Gastrocnemius medialis (tissue), 4 donors: Measurements from ENCODE around the gene MSTN.

Experiments
- CTCF ChIP-seq, 5 experiments: fragments of 450-650 bp in 3 of 5; fragments of 200-600 bp in 2 of 5; sonication (generic) in 2 of 5; IDR thresholded peaks in 4 of 5; conservative IDR thresholded peaks in 1 of 5; 1 replicate in 4 of 5; 2 replicates in 1 of 5; pipeline ENCODE4 v1.5.1; 2016 to 2019; ENCODE audit warnings: antibody characterized with exemption in 5 of 5, mild to moderate bottlenecking in 3 of 5, moderate library complexity in 3 of 5
- POLR2A ChIP-seq, 2 donors: fragments of 450-650 bp; IDR thresholded peaks; one replicate each; pipeline ENCODE4 v1.6.1; 2017; ENCODE audit warnings: antibody characterized with exemption in 2 of 2, mild to moderate bottlenecking in 2 of 2, moderate library complexity in 2 of 2

GRCh38 chr2:190105554-190105953 is 43.0 kb upstream of the MSTN start:
- TF ChIP-seq CTCF (IDR thresholded peaks at IDR 0.05 in 4 of 5, conservative IDR thresholded peaks at IDR 0.05 in 1 of 5) (no peak), POLR2A (IDR thresholded peaks at IDR 0.05) (no peak)
